Hepatocyte (in vitro differentiated cells): ENCODE results near the gene RFT1.

Experiments
- CTCF ChIP-seq: fragments of 200-600 bp; sonication (generic); IDR thresholded peaks from 2 replicates; pipeline ENCODE4 v1.5.1; 2016; ENCODE audit warnings: antibody characterized with exemption, mild to moderate bottlenecking; ENCODE audit not compliant: poor library complexity
- EZH2phosphoT487 ChIP-seq: fragments of 200-600 bp; sonication (generic); IDR thresholded peaks from one replicate; pipeline ENCODE4 v1.6.1; 2018; ENCODE audit warnings: antibody characterized with exemption, mild to moderate bottlenecking, low read depth, moderate library complexity; ENCODE audit not compliant: unreplicated experiment, severe bottlenecking

DNA sequence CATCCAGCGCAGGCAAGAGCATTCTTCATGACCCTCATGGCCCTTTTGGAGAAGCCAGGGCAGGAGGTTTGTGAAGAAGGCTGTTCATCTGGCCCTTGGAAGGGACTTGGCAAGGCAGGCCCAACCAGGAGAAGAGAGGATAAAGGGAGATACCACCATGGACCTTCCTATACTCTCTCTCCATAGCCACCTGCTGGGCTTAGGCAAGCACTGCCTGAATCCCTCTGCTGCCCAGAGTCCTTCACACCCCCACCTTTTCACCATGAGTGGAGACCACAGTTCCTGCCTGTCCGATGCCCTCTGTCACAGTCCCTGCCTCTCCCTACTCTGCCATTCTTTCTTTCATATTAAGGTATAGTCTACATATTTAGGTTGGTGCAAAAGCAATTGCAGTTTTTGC, 73.8 kb downstream of the RFT1 start:
- TF ChIP-seq CTCF (no peak), EZH2phosphoT487 (no peak)
